ENCODE measurements around the gene AIFM2.
"Not testable (repeated sequence)": the region's sequence is repeated elsewhere in the genome, so short reads cannot be mapped to it uniquely, and the experiment has no call there.

The AIFM2 gene

GRCh38 chr10:70162892-70163201, 30.2 kb upstream of the AIFM2 start:
- no peak overlapping the region for H3K4me3 ChIP-seq (ENCODE audit: low read length)
- H3K27ac ChIP-seq (ENCODE audit: low read depth, low read length) = no peak overlapping the region
- H3K9ac ChIP-seq (ENCODE audit: low read length) = no peak overlapping the region
- H3K36me3 ChIP-seq (ENCODE audit: control insufficient read depth, insufficient read depth, low read length) = peaks cover 4% of the 10 kb centered on the region
- peaks cover 6% of the 10 kb centered on the region for H3K4me1 ChIP-seq (ENCODE audit: control insufficient read depth, insufficient read depth, low read length)
- no peaks in the 10 kb centered on the region for H3K27me3 ChIP-seq (ENCODE audit: control insufficient read depth, insufficient read depth, low read length)

GRCh38 chr10:70162151-70162891, 29.7 kb upstream of the AIFM2 start:
- Histone ChIP-seq H3K27me3 (ENCODE audit: control insufficient read depth, insufficient read depth, low read length) (no peaks in the 10 kb centered on the region), H3K4me1 (ENCODE audit: control insufficient read depth, insufficient read depth, low read length) (peaks cover 6% of the 10 kb centered on the region), H3K27ac (ENCODE audit: low read depth, low read length) (no peak overlapping the region), H3K36me3 (ENCODE audit: control insufficient read depth, insufficient read depth, low read length) (peaks cover 4% of the 10 kb centered on the region), H3K4me3 (ENCODE audit: low read length) (no peak overlapping the region), H3K9ac (ENCODE audit: low read length) (no peak overlapping the region)

GRCh38 chr10:70160798-70161197, 28.2 kb upstream of the AIFM2 start:
- H3K27ac ChIP-seq (ENCODE audit: low read depth, low read length) = no peak overlapping the region
- no peak overlapping the region for H3K9ac ChIP-seq (ENCODE audit: low read length)
- H3K4me1 ChIP-seq (ENCODE audit: control insufficient read depth, insufficient read depth, low read length) = peaks cover 4% of the 10 kb centered on the region
- no peaks in the 10 kb centered on the region for H3K27me3 ChIP-seq (ENCODE audit: control insufficient read depth, insufficient read depth, low read length)
- H3K36me3 ChIP-seq (ENCODE audit: control insufficient read depth, insufficient read depth, low read length) = peaks cover 16% of the 10 kb centered on the region
- no peak overlapping the region for H3K4me3 ChIP-seq (ENCODE audit: low read length)

- not testable (repeated sequence) for H3K4me3 ChIP-seq (ENCODE audit: low read length); H3K27me3 ChIP-seq (ENCODE audit: control insufficient read depth, insufficient read depth, low read length); H3K4me1 ChIP-seq (ENCODE audit: control insufficient read depth, insufficient read depth, low read length); H3K27ac ChIP-seq (ENCODE audit: low read depth, low read length); H3K9ac ChIP-seq (ENCODE audit: low read length)
- H3K36me3 ChIP-seq (ENCODE audit: control insufficient read depth, insufficient read depth, low read length) = peaks cover 23% of the 10 kb centered on the region
These were observed 26.7 kb upstream of the AIFM2 start for GRCh38 chr10:70159366-70159765.

- Histone ChIP-seq H3K9ac (ENCODE audit: low read length) (no peak overlapping the region), H3K27ac (ENCODE audit: low read depth, low read length) (no peak overlapping the region), H3K36me3 (ENCODE audit: control insufficient read depth, insufficient read depth, low read length) (peaks cover 26% of the 10 kb centered on the region)
These were observed 25.5 kb upstream of the AIFM2 start for GRCh38 chr10:70158113-70158512.

DNA sequence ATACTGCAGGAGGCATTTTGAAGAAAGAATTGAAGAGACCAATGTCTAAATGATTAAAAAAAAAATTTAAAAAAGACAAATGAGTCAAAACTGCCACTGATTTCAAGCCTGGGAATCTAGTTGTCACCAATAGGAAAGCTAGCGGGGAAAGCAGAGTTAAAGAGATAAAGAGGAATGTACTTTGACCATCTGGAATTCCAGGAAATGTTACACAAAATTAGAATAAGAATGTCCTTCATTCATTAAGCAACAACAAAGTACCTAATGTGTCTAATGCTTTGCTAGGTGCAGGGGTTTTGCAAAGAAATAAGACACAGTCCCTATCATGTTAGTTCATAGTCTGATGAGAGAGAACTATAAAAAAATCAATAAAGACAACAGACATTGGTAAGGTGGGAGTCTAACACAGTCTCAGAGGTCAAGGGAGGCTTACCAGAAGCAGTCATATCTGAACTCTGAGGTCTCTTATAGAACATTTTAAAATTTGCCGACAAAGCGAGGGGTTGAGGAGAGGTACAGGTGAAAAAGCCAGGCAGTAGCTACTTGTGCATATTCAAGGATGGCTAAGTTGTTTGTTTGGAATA, 22.7 kb upstream of the AIFM2 start:
- H3K4me3 ChIP-seq (ENCODE audit: low read length) = no peak overlapping the region
- no peak overlapping the region for H3K27ac ChIP-seq (ENCODE audit: low read depth, low read length)
- no peaks in the 10 kb centered on the region for H3K27me3 ChIP-seq (ENCODE audit: control insufficient read depth, insufficient read depth, low read length)
- H3K36me3 ChIP-seq (ENCODE audit: control insufficient read depth, insufficient read depth, low read length) = peaks cover 33% of the 10 kb centered on the region
- H3K4me1 ChIP-seq (ENCODE audit: control insufficient read depth, insufficient read depth, low read length) = no peaks in the 10 kb centered on the region
- H3K9ac ChIP-seq (ENCODE audit: low read length) = no peak overlapping the region

More at GRCh38 chr10:70158113-70158512, 25.5 kb upstream of the AIFM2 start:
- Histone ChIP-seq H3K4me1 (ENCODE audit: control insufficient read depth, insufficient read depth, low read length) (peaks cover 4% of the 10 kb centered on the region), H3K4me3 (ENCODE audit: low read length) (no peak overlapping the region), H3K27me3 (ENCODE audit: control insufficient read depth, insufficient read depth, low read length) (no peaks in the 10 kb centered on the region)

- Histone ChIP-seq H3K27me3 (ENCODE audit: control insufficient read depth, insufficient read depth, low read length) (no peaks in the 10 kb centered on the region), H3K4me3 (ENCODE audit: low read length) (no peak overlapping the region), H3K27ac (ENCODE audit: low read depth, low read length) (no peak overlapping the region), H3K36me3 (ENCODE audit: control insufficient read depth, insufficient read depth, low read length) (peaks cover 14% of the 10 kb centered on the region), H3K4me1 (ENCODE audit: control insufficient read depth, insufficient read depth, low read length) (peaks cover 9% of the 10 kb centered on the region), H3K9ac (ENCODE audit: low read length) (no peak overlapping the region)
These were observed 15.9 kb upstream of the AIFM2 start for GRCh38 chr10:70148516-70148915.

GRCh38 chr10:70147259-70147625, 14.6 kb upstream of the AIFM2 start:
- H3K4me3 ChIP-seq (ENCODE audit: low read length) = peak overlapping the region; percentile 18
- H3K27me3 ChIP-seq (ENCODE audit: control insufficient read depth, insufficient read depth, low read length) = no peaks in the 10 kb centered on the region
- peaks cover 10% of the 10 kb centered on the region for H3K36me3 ChIP-seq (ENCODE audit: control insufficient read depth, insufficient read depth, low read length)
- H3K9ac ChIP-seq (ENCODE audit: low read length) = no peak overlapping the region
- peaks cover 9% of the 10 kb centered on the region for H3K4me1 ChIP-seq (ENCODE audit: control insufficient read depth, insufficient read depth, low read length)
- H3K27ac ChIP-seq (ENCODE audit: low read depth, low read length) = peak overlapping the region; percentile 68

- Histone ChIP-seq H3K9ac (ENCODE audit: low read length) (peak within 1 kb of the TSS; percentile 57), H3K36me3 (ENCODE audit: control insufficient read depth, insufficient read depth, low read length) (peaks cover 5% of the 10 kb centered on the region)
These were observed 14.0 kb upstream of the AIFM2 start, which contains the start of gene TYSND1 for GRCh38 chr10:70146489-70147258. Gene TYSND1 (minus strand): TSS chr10:70146700. CDS start chr10:70146586, 114 bp downstream.

DNA sequence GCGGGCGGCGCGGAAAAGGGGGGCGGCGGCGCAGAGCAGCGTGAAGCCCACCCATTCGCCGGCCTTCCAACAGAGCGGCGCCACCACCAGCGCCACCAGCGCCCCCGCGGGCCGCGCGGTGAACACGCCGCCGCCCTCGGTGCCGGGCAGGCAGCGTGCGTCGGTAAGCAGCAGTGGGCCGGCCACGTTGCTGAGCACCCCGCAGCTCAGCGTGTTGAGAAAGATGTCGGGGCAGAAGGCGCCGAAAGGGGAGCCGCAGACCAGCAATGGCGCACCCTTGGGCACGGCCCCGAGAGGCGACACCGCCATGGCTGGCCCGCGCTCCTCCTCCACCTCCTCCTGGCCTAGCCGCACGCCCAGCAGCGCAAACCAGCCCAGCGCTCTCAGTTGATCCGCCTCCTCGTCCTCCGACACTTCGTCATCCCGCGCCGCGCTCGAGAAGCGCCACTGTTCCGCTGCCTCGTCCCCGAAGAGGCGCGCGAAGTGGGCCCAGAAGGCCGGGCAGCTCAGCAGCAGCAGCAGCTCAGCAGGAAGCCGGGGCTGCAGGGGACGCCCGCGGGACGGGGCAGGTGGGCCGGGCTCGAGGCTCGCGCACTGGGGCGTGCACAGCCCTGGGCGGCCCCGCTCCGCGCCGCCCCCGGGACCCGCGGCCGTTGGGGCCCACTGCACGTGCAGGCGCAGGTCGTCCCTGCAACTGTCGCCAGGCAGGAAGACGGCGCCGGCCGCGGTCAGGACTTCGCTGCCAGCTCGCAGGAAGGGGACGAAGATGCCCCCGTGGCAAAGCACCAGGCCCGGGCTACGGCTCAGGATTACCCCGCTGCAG, 13.3 kb upstream of the AIFM2 start:
- H3K9ac ChIP-seq (ENCODE audit: low read length) = peak overlapping the region; percentile 57
- peaks cover 3% of the 10 kb centered on the region for H3K36me3 ChIP-seq (ENCODE audit: control insufficient read depth, insufficient read depth, low read length)
- H3K4me1 ChIP-seq (ENCODE audit: control insufficient read depth, insufficient read depth, low read length) = peaks cover 9% of the 10 kb centered on the region
- H3K4me3 ChIP-seq (ENCODE audit: low read length) = peak overlapping the region; percentile 95
- H3K27ac ChIP-seq (ENCODE audit: low read depth, low read length) = peak overlapping the region; percentile 68
- no peaks in the 10 kb centered on the region for H3K27me3 ChIP-seq (ENCODE audit: control insufficient read depth, insufficient read depth, low read length)

More at GRCh38 chr10:70146489-70147258, 14.0 kb upstream of the AIFM2 start, which contains the start of gene TYSND1:
- peak within 1 kb of the TSS; percentile 68 for H3K27ac ChIP-seq (ENCODE audit: low read depth, low read length)
- peaks cover 9% of the 10 kb centered on the region for H3K4me1 ChIP-seq (ENCODE audit: control insufficient read depth, insufficient read depth, low read length)
- peak within 1 kb of the TSS; percentile 95 for H3K4me3 ChIP-seq (ENCODE audit: low read length)
- H3K27me3 ChIP-seq (ENCODE audit: control insufficient read depth, insufficient read depth, low read length) = no peaks in the 10 kb centered on the region

- peaks cover 3% of the 10 kb centered on the region for H3K36me3 ChIP-seq (ENCODE audit: control insufficient read depth, insufficient read depth, low read length)
- H3K4me1 ChIP-seq (ENCODE audit: control insufficient read depth, insufficient read depth, low read length) = peaks cover 9% of the 10 kb centered on the region
- H3K9ac ChIP-seq (ENCODE audit: low read length) = peak overlapping the region; percentile 57
- H3K27me3 ChIP-seq (ENCODE audit: control insufficient read depth, insufficient read depth, low read length) = no peaks in the 10 kb centered on the region
- H3K4me3 ChIP-seq (ENCODE audit: low read length) = peak overlapping the region; percentile 95
- H3K27ac ChIP-seq (ENCODE audit: low read depth, low read length) = peak overlapping the region; percentile 68
These were observed 12.6 kb upstream of the AIFM2 start for GRCh38 chr10:70145166-70145665.
